HG02885 (cell line): ENCODE results near the gene KAZALD1.

Experiments used
- ATAC-seq: cut with Tn5 transposase; IDR thresholded peaks from one replicate; pipeline ENCODE4 v1.9.1; 2021; ENCODE audit warnings: mild to moderate bottlenecking; ENCODE audit not compliant: unreplicated experiment, poor library complexity

KAZALD1 gene

DNA sequence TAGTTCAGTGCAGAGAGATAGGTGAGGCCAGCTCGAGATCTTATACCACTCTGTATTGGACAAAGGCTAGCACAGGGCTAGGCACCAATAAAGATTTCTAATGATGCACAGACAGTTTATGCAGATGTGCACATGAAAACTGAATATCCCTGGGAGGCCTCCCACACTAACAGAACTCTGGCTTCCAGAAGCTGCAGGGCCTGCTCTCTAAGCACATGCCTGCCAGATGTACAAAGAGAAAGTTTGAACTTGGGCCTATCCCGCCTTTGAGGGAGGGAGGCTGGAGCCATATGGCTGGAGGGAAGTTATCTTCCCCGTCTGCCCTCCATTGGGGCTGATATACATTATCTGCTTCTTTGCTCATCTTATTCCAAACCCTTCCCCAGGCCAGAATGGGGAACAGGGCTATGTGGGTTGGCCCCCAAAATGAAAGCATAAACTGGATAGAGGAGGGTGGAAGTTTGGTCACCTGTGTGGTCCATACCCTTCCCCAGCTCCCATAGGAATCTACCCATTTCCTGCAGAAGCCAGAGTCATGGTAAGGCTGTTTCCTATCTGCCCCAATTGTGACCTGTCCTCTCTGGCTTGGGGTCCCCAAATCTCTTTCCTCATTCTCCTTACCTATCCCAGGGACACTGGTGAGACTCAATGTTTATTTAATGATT lies 3.8 kb downstream of the KAZALD1 start:
- no peak for ATAC-seq

DNA sequence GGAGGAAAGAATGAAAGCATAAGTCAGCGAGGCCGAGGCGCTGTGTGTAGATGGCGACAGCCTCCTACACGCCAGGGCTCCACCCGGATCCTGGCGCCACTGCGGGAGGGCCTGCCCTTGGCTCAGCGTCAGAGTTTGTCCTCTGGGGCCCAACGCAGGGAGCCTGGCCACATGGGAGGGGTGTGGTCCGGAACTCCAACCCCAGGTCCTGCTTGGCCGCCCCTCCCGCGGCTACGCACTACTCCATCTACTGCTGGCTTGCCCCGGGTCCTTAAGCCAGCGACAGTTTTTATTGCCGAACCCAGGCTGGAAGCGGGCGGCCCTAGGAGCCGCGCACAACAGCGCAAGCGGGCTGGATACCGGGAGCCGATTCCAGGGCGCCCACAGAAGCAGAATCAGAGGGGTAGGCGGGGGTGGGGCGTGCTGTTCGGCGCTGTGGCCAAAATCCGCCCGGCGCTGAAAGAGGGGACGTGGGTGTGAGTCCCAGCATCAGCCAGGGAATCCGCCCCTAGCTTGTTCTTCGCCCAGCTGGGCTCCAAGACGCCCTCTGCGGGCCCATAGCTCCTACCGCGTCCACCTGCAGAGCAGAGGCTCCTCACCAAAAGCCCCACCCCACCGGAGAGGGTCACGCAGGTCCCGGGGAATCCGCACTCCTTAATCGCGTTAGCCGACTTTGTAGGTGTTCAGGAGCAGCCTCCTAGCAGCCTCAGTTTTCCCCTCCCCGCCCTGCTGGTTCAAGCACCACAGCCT lies 4.5 kb downstream of the KAZALD1 start:
- no peak for ATAC-seq

DNA sequence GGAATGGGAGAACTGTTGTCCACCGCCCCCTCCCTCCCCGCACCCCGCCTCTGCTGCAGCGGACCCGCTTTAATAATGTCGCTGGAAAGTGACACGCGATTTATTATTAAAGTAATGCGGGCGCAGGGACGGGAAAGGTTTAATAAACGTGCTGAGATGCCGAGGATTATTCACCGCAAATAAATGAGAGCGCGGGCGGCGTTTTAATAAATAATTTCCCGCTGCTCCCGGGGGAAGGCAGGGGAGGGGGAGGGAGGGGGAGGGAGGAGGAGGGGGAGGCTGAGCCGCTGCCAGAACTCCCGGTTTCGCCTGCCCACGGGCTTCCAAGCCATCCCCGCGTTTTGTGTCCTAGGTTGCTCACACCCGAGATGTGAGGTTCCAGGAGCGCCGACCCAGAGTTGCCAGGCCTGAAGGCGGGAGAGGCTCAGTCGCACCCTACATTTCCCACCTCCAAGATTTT lies 5.1 kb downstream of the KAZALD1 start:
- ATAC-seq = no peak

DNA sequence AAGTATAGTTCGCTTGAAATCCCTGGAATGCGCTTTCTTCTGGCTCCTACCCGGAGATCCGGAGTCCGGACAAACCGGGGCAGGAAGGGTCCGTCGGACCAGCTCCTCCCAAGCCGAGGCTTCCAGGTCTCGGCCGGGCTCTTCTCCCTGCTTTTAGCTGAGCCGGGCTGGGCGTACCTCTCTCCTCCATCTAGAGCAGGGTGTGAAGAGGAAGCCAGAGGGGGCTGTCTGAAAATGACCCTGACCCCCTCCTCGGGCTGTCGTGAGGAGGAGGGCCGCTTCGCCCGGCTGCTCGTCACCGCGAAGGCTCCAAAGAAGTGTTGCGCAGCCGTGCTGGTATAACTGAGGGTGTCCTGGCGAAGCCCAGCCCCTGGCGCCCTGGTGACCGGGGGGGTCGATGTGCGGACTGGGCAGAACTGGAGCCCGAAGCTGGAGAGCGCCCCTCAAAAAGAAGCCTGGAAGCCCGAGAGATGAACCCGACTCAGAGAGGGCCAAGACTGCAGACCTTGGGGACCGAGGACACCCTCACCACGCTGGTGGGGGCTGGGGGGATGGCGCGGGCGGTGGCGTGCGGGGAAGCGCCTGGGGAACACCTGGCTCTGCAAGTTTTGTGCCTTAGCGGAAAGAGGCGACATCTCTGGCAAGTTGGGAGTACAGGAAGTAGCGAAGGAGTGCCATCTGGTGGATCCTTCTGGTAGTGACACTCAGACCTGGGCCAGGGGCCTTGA lies 5.7 kb downstream of the KAZALD1 start:
- peak; percentile 56 for ATAC-seq

DNA sequence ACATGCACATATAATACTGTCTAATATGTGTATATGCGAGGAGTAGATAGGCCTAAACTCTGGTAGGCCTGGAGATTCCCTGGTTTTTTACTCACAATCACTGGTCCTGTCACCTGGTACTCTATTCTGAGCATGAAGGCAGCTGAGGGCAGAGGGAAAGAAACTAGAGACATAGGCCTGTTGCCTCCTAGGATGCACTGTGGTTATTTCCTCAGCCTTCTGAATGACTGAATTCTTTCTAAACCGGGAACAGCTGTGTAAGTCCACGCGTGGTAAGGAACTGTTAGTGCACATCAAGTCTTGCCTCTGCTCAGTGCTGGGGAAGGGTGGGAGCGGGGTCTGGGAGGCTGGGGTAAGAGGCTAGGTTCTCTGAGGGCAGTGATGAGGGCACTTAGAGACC lies 7.7 kb downstream of the KAZALD1 start:
- no peak for ATAC-seq

DNA sequence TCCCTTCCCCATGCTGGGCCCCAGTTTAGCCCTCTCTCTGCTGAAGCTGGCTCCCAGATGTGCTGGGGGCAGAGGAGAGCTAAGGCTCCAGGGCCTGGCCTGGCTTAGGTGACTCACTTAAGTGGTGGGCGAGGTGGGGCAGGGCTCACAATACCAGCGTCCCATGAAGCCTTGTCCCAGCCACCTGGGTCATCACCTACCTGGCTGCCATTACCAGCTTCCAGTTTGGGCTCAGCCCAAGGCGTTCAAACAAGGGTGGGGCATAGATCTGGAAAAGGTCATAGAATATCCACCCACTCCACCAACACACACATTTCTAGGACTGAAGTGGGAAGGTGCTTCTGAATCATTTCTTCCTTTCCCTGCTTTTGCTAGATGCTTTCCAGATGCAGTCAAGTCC lies 8.3 kb downstream of the KAZALD1 start:
- ATAC-seq = no peak

DNA sequence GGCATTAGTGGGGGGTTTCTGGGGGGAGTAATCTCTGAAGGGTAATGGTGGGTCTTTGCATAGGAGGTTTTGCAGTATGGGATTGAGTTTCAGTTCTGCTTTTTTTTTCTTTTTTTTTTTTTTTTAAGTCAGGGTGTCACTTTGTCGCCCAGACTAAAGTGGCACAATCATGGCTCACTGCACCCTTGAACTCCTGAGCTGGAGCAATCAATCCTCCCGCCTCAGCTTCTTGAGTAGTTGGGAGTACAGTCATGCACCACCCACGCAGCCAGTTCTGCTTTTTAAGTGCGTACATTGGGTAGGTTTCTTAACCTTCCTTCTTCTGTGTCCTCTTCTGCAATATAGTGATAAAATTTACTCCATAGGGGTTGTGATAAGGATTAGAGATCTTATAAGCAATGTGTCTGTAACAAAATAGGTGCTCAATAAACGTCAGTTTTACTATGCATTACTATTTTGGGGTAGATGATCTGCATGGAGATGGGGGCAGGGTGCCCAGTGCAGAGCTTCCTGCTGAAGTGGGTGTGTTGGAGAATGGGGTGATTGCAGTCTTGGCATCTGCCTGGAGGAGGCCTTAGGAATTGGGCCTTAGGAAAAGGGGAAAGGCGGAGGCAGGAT lies 9.6 kb downstream of the KAZALD1 start:
- no peak for ATAC-seq

DNA sequence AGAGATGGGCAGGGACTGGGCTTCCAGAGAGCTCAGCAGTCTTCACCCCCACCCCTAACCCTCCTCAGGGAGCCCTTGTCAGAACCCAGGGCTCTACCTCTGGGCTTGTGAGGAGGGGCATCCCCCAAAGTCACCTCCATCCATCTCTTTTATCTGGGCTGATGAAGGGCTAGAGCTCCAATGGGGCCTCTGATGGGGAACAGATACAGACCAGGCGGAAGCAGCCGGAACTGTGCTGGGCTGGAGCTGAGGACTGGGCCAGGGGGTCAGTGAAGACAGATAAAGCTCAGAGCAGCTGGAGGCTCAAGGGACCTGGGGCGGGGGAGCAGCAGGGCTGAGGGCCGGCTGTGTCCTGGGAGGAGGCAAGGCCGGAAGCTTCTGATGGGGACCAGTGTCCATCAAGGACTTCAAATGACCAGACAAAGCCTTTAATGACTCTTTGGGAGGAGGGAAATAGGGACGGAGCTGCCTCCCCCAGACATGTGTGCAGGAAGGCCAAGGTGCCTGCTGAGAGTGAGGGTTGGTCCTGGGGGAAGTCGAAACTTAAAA lies 10.2 kb downstream of the KAZALD1 start:
- ATAC-seq = no peak

DNA sequence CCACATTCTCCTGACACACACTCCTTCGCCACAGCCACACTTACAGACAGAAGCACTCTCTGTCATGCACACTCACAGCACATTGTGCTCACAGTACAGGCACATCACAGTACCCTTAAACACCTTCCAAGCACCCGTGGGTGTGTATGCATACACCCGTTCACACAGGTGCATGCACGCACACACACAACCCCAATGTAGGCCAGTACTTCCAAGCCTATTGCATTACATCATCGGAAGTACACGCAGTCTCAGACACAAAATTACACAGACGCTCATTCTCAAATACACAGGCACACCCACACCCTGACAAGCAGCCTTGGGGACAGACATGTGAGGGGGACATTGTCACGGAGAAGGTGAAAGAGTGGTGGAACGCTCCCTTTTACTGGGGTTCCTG lies 11.1 kb downstream of the KAZALD1 start:
- no peak for ATAC-seq

DNA sequence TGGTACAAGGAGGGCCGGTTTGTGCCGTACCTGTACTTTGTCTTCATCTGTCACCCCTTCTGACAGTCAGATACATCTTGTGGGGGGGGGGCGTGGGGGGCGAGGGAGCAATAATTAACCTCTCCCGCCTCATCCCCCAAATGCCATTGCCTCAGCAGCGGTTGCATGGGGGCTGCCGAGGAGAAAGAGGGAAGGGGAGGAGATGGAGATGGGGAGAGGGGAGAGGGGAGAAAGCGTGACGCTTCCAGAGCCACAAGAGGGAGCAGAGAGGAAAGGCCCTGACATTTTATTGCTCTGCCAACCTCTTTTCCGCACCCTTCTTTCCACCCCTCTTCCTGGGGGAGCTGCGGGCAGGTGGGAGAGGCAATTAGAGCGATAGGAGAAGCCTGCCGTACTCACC lies 11.8 kb downstream of the KAZALD1 start:
- no peak for ATAC-seq

DNA sequence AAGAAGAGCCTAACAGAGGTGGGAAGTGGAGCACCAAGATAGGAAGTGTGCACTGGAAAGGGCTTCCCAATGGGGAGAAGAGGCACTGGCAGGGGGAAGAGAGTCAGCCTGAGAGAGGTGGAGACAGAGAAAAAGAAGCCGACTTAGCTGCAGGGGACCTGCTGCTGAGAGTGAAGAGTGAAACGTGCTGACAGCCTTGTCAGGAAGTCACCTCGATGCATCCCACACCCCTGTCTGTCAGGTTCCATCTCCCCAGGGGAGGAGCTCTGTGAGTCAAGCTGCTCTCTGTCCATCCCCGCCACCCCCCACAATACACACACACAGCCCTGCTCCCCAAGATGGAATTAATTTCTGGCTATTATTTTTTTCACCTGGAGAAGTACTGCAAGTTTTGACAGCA lies 14.0 kb downstream of the KAZALD1 start:
- ATAC-seq = no peak

DNA sequence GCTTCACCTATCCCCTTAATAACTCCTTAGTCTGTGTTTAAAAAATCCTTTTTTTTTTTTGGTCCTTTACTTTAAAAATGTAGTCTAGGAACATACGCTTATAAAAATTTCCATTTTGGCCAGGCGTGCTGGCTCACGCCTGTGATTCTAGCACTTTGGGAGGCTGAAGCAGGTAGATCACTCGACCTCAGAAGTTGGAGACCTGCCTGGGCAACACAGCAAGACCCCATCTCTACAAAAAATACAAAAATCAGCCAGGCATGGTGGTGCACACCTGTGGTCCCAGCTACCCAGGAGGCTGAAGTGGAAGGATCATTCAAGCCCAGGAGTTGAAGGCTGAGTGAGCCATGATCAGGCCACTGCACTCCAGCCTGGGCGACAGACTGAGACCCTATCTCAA lies 14.8 kb downstream of the KAZALD1 start:
- ATAC-seq = no peak

DNA sequence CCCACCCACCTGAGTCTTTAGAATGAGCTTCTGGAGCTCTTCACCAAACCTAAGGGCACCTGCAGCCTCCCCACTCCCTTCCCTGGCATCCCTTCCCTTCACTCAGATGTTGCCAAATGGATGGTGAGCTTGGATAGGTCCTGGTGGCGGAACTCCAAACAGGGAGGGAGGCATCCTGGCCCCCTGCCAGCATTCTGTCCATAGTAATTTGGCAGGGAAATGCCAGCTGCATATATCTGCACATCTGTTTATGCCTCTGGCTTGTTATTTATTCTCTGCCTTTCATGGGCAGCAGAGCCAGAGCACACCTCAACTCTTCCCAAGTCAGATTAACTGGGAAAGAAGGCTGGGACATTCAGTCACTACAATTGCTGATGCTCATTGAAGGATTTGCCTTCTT lies 18.1 kb downstream of the KAZALD1 start:
- ATAC-seq = no peak

DNA sequence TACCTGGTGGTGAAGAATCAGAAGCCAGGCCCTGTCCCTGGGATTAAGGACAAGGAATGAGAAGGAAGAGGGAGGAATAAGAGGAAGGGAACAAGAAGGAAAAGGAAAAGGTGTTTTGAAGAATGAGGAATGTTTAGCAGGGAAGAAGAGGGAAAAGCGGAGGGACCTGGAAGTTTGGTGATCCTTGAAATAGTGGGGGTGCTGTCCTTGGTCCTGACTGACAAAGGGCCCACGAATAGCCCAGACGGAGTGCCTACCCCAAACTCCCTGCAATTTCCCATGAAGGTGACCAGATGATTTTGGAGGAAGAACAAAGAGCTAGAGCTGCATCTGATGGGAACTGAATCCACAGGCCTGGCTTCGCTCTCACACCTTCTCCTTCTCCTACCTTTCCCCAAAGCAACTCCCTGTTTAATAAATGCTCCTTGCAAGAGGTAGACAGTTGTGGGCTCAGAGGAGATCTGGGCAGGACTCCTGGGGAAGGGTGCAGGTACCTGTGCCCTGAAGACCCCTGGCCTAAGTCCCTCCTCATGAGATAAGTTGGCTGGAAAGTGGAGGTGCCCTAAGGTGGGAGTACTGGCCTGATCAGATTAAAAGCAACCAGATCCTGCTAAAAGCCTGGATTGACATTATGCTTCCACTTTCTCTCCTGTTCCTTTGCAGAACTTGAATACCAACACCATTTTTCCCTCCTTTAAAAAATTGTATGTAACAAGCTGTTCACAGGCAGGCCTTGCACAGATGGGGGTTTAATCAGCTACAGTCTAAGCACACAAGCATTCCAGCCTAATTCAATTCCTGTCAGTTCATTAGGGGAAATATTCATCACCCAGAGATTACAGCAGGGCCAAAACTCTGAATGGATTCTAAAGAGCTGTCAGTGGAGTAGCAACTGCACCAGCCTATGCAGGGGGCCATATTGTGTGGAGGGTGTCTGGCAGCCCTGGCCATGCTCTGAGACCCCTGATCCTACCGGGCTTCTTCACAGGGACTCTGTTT lies 19.4 kb downstream of the KAZALD1 start:
- no peak for ATAC-seq

DNA sequence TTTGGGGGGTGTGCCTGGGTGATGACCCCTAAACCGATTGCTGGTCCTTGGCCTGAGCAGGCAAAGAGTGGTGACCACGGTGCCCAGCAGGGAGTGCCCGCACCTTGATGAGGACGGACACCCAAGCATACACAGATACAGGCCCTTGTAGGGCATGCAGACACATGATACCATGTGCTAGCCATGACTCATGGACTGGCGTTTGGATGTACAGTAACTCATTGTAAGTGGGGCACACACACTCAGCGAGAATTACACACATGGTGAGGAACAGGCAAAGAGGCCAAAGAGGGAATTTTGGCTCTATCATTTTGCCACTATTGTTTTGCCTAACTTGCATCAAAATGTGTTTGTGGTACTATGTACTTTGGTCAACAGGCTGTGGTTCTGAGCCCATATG lies 24.1 kb downstream of the KAZALD1 start:
- ATAC-seq = no peak

DNA sequence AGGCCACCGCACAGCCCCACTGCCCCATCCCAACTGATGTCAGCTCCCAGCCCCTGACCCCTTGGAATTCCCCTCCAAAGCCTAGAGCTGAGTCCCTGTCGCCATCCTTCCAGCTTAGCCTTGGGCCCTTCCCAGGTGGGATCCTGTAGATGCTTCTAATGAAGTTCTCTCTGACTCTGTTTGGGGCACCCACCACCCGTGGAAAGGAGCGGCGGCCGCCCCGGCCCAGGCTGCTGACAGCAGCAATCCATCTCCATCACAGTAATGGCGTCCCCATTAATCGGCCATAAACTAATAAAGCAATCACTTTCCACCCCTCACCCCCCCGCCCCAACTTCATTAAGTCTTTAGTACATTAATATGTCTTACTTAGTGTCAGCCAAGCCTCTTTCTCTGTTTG lies 25.6 kb downstream of the KAZALD1 start:
- no peak for ATAC-seq

DNA sequence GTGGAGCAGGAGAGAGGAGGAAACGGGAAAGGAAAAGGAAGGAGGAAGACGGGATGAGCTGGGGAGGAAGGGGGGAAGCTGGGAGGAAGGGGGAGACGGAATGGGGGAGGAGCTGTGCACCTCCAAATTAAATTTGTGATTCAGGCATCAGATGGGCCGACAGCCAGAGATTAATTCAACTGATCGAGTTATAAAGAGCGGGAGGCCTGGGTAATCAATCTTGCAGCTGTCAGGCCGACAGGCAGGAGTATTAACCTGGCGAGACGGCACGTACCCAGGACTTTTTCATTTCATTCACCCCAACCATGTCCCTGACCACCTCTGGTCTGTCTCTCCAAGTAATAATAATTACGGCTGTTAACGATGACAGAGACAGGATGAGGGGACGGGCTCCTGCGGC lies 26.2 kb downstream of the KAZALD1 start:
- no peak for ATAC-seq

DNA sequence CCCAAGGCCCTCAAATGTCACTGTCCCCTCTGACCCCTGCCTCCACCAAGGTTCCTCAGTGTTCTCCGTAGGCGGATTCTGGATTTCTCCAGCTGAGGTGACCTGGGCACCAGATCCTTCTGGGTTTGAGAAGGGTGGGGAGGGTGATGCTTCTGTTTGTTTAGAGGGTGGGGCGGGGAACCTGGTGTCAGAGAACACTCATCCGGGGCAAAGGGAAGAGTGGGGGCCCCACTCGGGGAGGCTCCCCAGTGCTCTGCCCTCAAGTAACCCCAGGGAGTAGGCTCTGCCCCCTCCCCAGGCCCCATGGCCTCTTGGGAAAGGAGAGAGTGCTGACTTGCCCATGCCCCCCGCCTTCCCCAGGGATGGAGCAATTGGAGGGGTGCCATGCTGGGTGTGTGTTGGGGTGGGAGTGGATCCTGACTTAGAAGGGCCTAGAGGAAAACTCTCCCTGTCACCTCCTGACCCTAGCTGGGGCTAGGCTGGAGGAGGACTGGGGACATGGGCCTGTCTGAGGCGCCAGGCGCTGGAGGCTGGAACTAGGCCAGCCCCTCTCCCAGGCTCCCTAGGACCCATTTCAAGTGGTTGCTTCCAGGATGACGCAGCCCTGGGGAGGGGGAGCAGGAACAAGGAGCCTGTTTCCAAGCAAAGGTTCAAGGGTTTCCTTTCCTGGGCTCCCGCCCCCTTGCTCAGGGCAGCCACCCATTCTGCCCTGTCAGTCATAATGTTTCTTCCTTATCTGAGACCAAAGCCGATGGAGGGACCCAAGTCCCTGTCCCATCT lies 27.9 kb downstream of the KAZALD1 start:
- no peak for ATAC-seq

DNA sequence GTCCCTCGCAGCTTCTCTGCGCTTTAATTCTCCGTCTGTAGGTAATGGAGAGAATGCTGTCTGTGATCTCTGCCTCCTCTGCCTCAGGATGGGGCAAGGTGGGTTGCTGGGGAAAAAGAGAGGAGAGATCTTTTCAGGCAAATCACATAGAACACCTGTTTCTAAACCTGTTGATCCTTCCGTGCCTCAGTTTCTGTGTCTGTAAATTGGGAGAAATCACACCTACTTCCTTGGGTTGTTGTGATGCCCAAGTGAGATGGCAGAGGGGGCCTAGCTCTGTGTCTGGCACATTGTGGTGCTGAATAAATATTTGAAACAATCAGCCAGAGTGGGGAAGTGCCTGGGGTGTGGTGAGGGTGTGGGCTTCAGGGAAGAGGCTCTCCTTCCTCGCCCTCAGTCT lies 28.8 kb downstream of the KAZALD1 start:
- no peak for ATAC-seq
